Stomach (tissue), 9 donors: ENCODE results near the gene CD300H. TPM values are rescaled to one million over a fixed set of nuclear protein-coding genes. Genes with fewer than 3 reads are reported as not detected.

ENCODE experiments used
- DNase-seq, 2 donors: peaks; one replicate each; pipeline versions ENCODE4 v3.0.0 to v3.0.0-alpha.2; 2013 to 2019
- H3K27ac ChIP-seq, 5 donors: fragments of 200-600 bp in 4 of 5; sonication (generic) in 4 of 5; one replicate each; pipeline ENCODE4 v1.5.1; 2013 to 2019; ENCODE audit warnings: mild to moderate bottlenecking in 1 of 5, moderate library complexity in 1 of 5
- H3K27me3 ChIP-seq, 3 donors: fragments of 200-600 bp; sonication (generic); one replicate each; pipeline ENCODE4 v1.5.1; 2017 to 2019; ENCODE audit warnings: mixed run types in 1 of 3
- H3K36me3 ChIP-seq, 4 donors: fragments of 200-600 bp; sonication (generic); 1 replicate in 3 of 4; 2 replicates in 1 of 4; pipeline ENCODE4 v1.5.1; 2016 to 2019
- H3K4me1 ChIP-seq, 4 donors: fragments of 200-600 bp; sonication (generic); one replicate each; pipeline ENCODE4 v1.5.1; 2016 to 2019
- H3K4me3 ChIP-seq, 4 donors: fragments of 200-600 bp; sonication (generic) in 3 of 4; one replicate each; pipeline ENCODE4 v1.5.1; 2016 to 2019; ENCODE audit warnings: mild to moderate bottlenecking in 1 of 4
- H3K9me3 ChIP-seq, 4 donors: fragments of 200-600 bp; sonication (generic); one replicate each; pipeline ENCODE4 v1.5.1; 2016 to 2019
- EP300 ChIP-seq: sonication (generic); formaldehyde crosslinking; IDR thresholded peaks from one replicate; pipeline ENCODE4 v1.6.1; 2017; ENCODE audit warnings: antibody characterized with exemption
- POLR2A ChIP-seq, 4 donors: fragments of 450-650 bp; IDR thresholded peaks; one replicate each; pipeline ENCODE4 v1.6.1; 2016; ENCODE audit warnings: antibody characterized with exemption in 4 of 4, control low read depth in 2 of 4, mild to moderate bottlenecking in 1 of 4, moderate library complexity in 1 of 4
- POLR2AphosphoS5 ChIP-seq, 3 donors: sonication (generic); formaldehyde crosslinking; IDR thresholded peaks; one replicate each; pipeline ENCODE4 v1.6.1; 2016; ENCODE audit warnings: antibody characterized with exemption in 3 of 3
- WGBS, 5 donors: extraction: QIAGEN DNeasy Blood & Tissue Kit in 3 of 5; methylation state at CpG; one replicate each; pipeline versions ENCODE4 v1.1.5 to v1.1.7; 2013 to 2018; 5-methylcytosine and 5-hydroxymethylcytosine counted together
- intact Hi-C: fragments of 100-400 bp; cut with DNase I; formaldehyde crosslinking; loops from one replicate; pipeline ENCODE4 v1.15.1; 2023; ENCODE audit warnings: low total_unique reads
- polyA plus RNA-seq, 3 donors: library from polyadenylated mRNA; stranded (reverse); fragments of 200-250 nt; gene quantifications; one replicate each; pipeline ENCODE4 v1.2.3, GENCODE V29; 2013
- total RNA-seq, 5 donors: library from RNA; depleted of rRNA; stranded (reverse); fragments of >200 nt; gene quantifications; one replicate each; pipeline versions ENCODE4 v1.1.0 to v1.2.3, GENCODE V29; 2014 to 2016
- TF ChIP-seq, protein P1 (sequence below), 7 experiments: fragments of 450-650 bp in 4 of 7; fragments of 200-600 bp in 3 of 7; sonication (generic) in 3 of 7; IDR thresholded peaks; one replicate each; pipeline ENCODE4 v1.5.1; 2016 to 2019; ENCODE audit warnings: antibody characterized with exemption in 7 of 7, control low read depth in 2 of 7, mild to moderate bottlenecking in 1 of 7
- donor health status: healthy with polysubstance abuse.
- donor health status: Bipolar disorder and iron deficiency.
- donor health status: healthy.

Gene CD300H
- total and polyA plus RNA-seq, 8 donors: not detected

DNA sequence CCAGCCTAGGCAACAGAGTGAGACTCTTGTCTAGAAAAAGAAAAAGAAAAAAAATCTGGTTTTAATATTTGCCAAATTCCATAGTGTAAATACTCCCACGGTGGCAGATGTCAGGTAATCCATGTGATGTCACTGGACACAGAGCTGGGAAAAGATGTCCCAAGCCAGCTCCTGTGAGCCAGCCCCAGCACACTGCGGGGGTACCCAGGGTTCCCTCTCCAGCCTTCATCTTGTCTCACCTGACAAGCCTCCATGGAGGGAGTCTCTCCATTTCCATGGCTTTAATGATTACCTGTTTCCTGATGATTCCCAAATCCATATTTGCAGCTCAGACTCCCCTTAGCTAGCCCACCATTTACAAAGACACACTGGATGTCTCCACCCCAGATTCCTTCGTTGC lies 40.6 kb downstream of the CD300H start:
- peak in 1 of 2 donors; percentile 0 for DNase-seq
- no peak overlapping the region for H3K27ac ChIP-seq
- no peak overlapping the region for H3K4me3 ChIP-seq
- TF ChIP-seq POLR2A (IDR thresholded peaks at IDR 0.05) (no peak), EP300 (no peak), POLR2AphosphoS5 (IDR thresholded peaks at IDR 0.05) (no peak)
- H3K27me3 ChIP-seq: peaks cover 0 to 7% (median 0%) of the 10 kb centered on the region in 3 donors
- H3K4me1 ChIP-seq: no peaks in the 10 kb centered on the region
- WGBS, 5 donors: 49 to 63% (median 58%) methylated on average over 3 of the region's 3 CpGs
- peaks cover 0 to 14% (median 9%) of the 10 kb centered on the region in 4 donors for H3K9me3 ChIP-seq
- no peaks in the 10 kb centered on the region for H3K36me3 ChIP-seq
- intact Hi-C loops: no loop called here

DNA sequence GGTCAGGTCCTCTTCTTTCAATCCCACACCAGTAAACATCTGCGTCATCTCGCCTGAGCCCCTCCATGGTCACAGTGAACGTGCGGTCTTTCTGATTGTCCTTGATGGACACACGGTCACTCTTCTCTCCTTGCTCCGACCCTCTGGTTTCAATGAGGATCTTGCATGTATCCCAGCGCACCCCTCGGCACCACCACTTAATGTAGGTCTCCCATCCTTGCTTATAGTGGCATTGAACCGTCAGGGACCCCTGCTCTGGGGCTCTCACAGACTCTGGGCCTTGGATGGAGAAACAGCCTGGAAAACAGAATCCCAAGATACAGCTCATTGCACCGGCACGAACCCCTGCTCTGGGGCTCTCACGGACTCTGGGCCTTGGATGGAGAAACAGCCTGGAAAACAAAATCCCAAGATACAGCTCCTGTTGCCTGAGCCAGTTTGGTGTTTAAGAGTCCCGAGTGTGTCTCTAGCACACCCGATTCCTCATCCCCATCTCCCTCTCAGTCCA lies 41.5 kb downstream of the CD300H start:
- 86 to 91% (median 87%) methylated on average over 14 of the region's 14 CpGs for WGBS, 5 donors
- intact Hi-C loops: no loop called here
- no peaks in the 10 kb centered on the region for H3K36me3 ChIP-seq
- H3K27me3 ChIP-seq: peaks cover 0 to 8% (median 0%) of the 10 kb centered on the region in 3 donors
- DNase-seq: peak in 1 of 2 donors; percentile 15
- no peaks in the 10 kb centered on the region for H3K4me1 ChIP-seq
- H3K4me3 ChIP-seq: no peak overlapping the region
- no peak overlapping the region for H3K27ac ChIP-seq
- peaks cover 0 to 14% (median 9%) of the 10 kb centered on the region in 4 donors for H3K9me3 ChIP-seq
- TF ChIP-seq, protein P1, sequence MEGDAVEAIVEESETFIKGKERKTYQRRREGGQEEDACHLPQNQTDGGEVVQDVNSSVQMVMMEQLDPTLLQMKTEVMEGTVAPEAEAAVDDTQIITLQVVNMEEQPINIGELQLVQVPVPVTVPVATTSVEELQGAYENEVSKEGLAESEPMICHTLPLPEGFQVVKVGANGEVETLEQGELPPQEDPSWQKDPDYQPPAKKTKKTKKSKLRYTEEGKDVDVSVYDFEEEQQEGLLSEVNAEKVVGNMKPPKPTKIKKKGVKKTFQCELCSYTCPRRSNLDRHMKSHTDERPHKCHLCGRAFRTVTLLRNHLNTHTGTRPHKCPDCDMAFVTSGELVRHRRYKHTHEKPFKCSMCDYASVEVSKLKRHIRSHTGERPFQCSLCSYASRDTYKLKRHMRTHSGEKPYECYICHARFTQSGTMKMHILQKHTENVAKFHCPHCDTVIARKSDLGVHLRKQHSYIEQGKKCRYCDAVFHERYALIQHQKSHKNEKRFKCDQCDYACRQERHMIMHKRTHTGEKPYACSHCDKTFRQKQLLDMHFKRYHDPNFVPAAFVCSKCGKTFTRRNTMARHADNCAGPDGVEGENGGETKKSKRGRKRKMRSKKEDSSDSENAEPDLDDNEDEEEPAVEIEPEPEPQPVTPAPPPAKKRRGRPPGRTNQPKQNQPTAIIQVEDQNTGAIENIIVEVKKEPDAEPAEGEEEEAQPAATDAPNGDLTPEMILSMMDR (IDR thresholded peaks at IDR 0.05): no peak
- no peak for TF ChIP-seq POLR2AphosphoS5 (IDR thresholded peaks at IDR 0.05)
- TF ChIP-seq POLR2A (IDR thresholded peaks at IDR 0.05): no peak
- TF ChIP-seq EP300: no peak

DNA sequence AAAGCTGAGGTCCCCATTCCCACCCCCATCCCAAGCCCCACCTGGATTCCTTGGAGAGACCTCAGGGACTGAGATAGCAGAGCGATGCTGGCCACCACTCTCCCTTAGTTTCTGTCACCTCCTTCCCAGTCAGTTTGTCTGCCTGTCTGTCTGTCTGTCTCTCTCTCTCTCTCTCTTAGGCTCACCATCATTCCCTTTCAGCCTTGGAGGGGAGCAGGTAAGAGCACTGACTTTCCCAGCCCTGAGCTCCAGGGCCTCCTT lies 41.9 kb downstream of the CD300H start:
- Histone ChIP-seq H3K4me3 (no peak overlapping the region), H3K27ac (no peak overlapping the region), H3K4me1 (no peaks in the 10 kb centered on the region), H3K9me3 (peaks cover 0 to 14% (median 9%) of the 10 kb centered on the region in 4 donors), H3K36me3 (no peaks in the 10 kb centered on the region), H3K27me3 (peaks cover 0 to 8% (median 0%) of the 10 kb centered on the region in 3 donors)
- intact Hi-C loops: no loop called here
- peak in 1 of 2 donors; percentile 10 for DNase-seq
- TF ChIP-seq EP300: no peak
- TF ChIP-seq, protein P1 (IDR thresholded peaks at IDR 0.05): no peak
- TF ChIP-seq POLR2A (IDR thresholded peaks at IDR 0.05): no peak
- no peak for TF ChIP-seq POLR2AphosphoS5 (IDR thresholded peaks at IDR 0.05)
- 75 to 92% (median 85%) methylated on average over 1 of the region's 1 CpG for WGBS, 5 donors

DNA sequence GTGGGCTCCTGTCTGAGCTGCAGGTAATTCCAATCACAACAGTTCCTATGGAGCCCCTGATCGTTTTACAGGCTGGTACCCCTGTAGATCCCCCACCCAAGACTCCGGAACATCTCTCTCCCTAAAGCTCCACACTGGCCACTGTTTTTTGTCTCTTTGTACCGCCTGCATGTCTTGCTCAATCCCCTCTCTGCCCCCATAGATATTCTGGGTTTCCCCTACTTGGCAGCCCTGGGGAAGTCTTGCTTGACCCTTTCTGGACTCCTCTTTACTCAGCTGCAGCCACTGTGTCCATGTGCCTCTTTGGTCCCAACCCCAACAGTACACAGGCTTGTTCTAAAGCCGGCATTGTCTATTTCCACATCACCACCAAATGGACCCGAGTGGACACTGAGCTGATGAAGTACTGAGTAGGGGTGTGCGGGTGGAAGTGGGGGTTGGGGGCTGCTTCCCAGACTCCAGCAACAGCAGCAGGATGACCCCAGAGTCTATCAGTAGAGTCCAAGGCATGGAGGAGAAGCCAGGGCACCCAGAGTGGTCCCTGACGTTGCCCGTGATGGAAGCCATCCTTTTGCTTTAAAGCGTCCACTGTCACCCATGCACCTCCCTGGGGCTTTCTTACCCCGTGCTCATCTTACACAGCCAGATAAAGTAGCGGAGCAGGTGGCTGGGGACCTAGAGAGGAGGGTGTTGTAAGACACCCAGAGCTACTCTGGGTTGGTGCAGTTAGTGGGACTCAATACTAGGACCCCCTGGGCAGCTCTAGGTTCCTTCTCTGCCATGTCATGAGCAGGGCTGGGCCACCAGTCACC lies 42.5 kb downstream of the CD300H start:
- Histone ChIP-seq H3K27ac (no peak overlapping the region), H3K27me3 (peaks cover 0 to 8% (median 0%) of the 10 kb centered on the region in 3 donors), H3K4me1 (no peaks in the 10 kb centered on the region), H3K4me3 (no peak overlapping the region), H3K36me3 (no peaks in the 10 kb centered on the region), H3K9me3 (peaks cover 0 to 14% (median 9%) of the 10 kb centered on the region in 4 donors)
- intact Hi-C loops: no loop called here
- 76 to 84% (median 80%) methylated on average over 11 of the region's 11 CpGs for whole genome bisulfite sequencing, 5 donors
- peak; percentile 0 to 13 for DNase-seq
- TF ChIP-seq, protein P1 (IDR thresholded peaks at IDR 0.05): no peak
- no peak for TF ChIP-seq POLR2AphosphoS5 (IDR thresholded peaks at IDR 0.05)
- TF ChIP-seq POLR2A (IDR thresholded peaks at IDR 0.05): no peak
- no peak for TF ChIP-seq EP300

DNA sequence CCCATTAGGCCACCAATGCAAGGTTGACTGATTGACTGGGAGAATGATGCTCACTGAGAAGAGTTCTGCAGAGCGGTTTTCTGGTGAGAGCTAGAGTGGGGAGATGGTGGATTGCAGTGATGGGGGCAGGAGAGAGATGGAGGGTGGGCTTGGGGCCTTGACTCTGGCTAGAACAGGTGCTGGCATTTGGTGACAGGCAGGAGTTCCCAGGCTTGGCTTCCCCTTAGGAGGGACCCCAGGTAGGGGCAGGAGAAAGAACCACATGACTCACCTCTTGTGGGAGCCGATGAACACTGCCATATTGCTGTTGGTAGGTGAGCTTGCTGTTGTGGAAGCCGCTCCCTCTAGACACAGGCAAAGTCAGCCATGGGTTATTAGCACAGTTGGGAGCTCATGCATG lies 44.0 kb downstream of the CD300H start:
- no peak overlapping the region for H3K27ac ChIP-seq
- 67 to 93% (median 91%) methylated on average over 3 of the region's 3 CpGs for WGBS, 5 donors
- H3K27me3 ChIP-seq: peaks cover 0 to 3% (median 0%) of the 10 kb centered on the region in 3 donors
- H3K4me1 ChIP-seq: no peaks in the 10 kb centered on the region
- H3K36me3 ChIP-seq: no peaks in the 10 kb centered on the region
- no peak overlapping the region for H3K4me3 ChIP-seq
- intact Hi-C loops: no loop called here
- TF ChIP-seq POLR2A (IDR thresholded peaks at IDR 0.05) (no peak), POLR2AphosphoS5 (IDR thresholded peaks at IDR 0.05) (no peak), EP300 (no peak)
- TF ChIP-seq, protein P1 (IDR thresholded peaks at IDR 0.05): no peak
- H3K9me3 ChIP-seq: peaks cover 0 to 14% (median 9%) of the 10 kb centered on the region in 4 donors
- no peak for DNase-seq
